HEK293 (cell line): ENCODE data around the gene AKT3.

ENCODE experiments used
- CTCF ChIA-PET: fragments of 350-600 bp; formaldehyde crosslinking; extraction: SDS; loops from one replicate; lab custom pipeline; 2021; ENCODE audit warnings: antibody characterized with exemption; lab: Yijun Ruan, JAX
- POLR2A ChIA-PET: fragments of 300-600 bp; formaldehyde crosslinking; extraction: SDS; loops from one replicate; lab custom pipeline; 2020; ENCODE audit warnings: antibody characterized with exemption, inconsistent platforms; lab: Yijun Ruan, JAX
- H3K27ac ChIP-seq: fragments of 200-500 bp; sonication (Bioruptor generic); 2 replicates; pipeline ENCODE4 v1.5.1; 2014; ENCODE audit warnings: low read depth, low read length, control low read depth, inconsistent platforms; ENCODE audit errors: extremely low read depth
- H3K36me3 ChIP-seq, 2 experiments: fragments of 200-500 bp in 1 of 2; sonication (Bioruptor generic) in 1 of 2; 1 replicate in 1 of 2; 2 replicates in 1 of 2; pipeline ENCODE4 v1.5.1; 2014 to 2017; ENCODE audit warnings: inconsistent platforms in 2 of 2, low read length in 2 of 2; ENCODE audit not compliant: control insufficient read depth in 2 of 2, insufficient read depth in 1 of 2
- H3K4me1 ChIP-seq: fragments of 200-500 bp; sonication (Bioruptor generic); 2 replicates; pipeline ENCODE4 v1.5.1; 2014; ENCODE audit warnings: mild to moderate bottlenecking, low read length, inconsistent platforms; ENCODE audit not compliant: control insufficient read depth, insufficient read depth
- H3K4me3 ChIP-seq: 2 replicates; pipeline ENCODE4 v1.5.1; 2011; ENCODE audit warnings: low read depth, mild to moderate bottlenecking, control low read depth, low read length, moderate library complexity
- H3K9me3 ChIP-seq: fragments of 200-500 bp; sonication (Bioruptor generic); 2 replicates; pipeline ENCODE4 v1.5.1; 2014; ENCODE audit warnings: low read depth, low read length, inconsistent platforms; ENCODE audit not compliant: control insufficient read depth, insufficient read depth
- ELK4 ChIP-seq: IDR thresholded peaks from 2 replicates; pipeline ENCODE4 v1.6.1; 2011; ENCODE audit warnings: mild to moderate bottlenecking, low read depth, low read length, borderline replicate concordance
- HOXD13 ChIP-seq: sonication (generic); formaldehyde crosslinking; IDR thresholded peaks from 2 replicates; pipeline ENCODE4 v1.8.0; 2022; ENCODE audit warnings: missing genetic modification reagents, borderline replicate concordance
- KLF16 ChIP-seq: fragments of 450-650 bp; formaldehyde crosslinking; IDR thresholded peaks from 2 replicates; pipeline ENCODE4 v1.5.1; 2017; ENCODE audit warnings: missing biosample characterization, missing genetic modification characterization
- PRDM1 ChIP-seq: fragments of 450-650 bp; formaldehyde crosslinking; IDR thresholded peaks from 2 replicates; pipeline ENCODE4; 2016; ENCODE audit warnings: missing biosample characterization, missing genetic modification characterization
- SCRT2 ChIP-seq: fragments of 450-650 bp; formaldehyde crosslinking; IDR thresholded peaks from 2 replicates; pipeline ENCODE4 v1.5.1; 2016; ENCODE audit warnings: missing biosample characterization, missing genetic modification characterization
- SETDB1 ChIP-seq: IDR thresholded peaks from one replicate; pipeline ENCODE4 v1.6.1; 2017; ENCODE audit warnings: mild to moderate bottlenecking, low read length, moderate library complexity, mixed read lengths; ENCODE audit not compliant: insufficient read length
- ZBTB48 ChIP-seq: fragments of 450-650 bp; formaldehyde crosslinking; IDR thresholded peaks from 2 replicates; pipeline ENCODE4 v1.5.1; 2016; ENCODE audit warnings: missing biosample characterization, missing genetic modification characterization
- ZNF155 ChIP-seq: fragments of 450-650 bp; formaldehyde crosslinking; IDR thresholded peaks from 2 replicates; pipeline ENCODE4 v1.5.1; 2016; ENCODE audit warnings: missing biosample characterization, missing genetic modification characterization
- ZNF18 ChIP-seq: fragments of 450-650 bp; formaldehyde crosslinking; IDR thresholded peaks from 2 replicates; pipeline ENCODE4 v1.5.1; 2016; ENCODE audit warnings: missing biosample characterization, missing genetic modification characterization
- ZNF2 ChIP-seq: fragments of 450-650 bp; formaldehyde crosslinking; IDR thresholded peaks from 2 replicates; pipeline ENCODE4 v1.5.1; 2016; ENCODE audit warnings: missing biosample characterization, missing genetic modification characterization
- ZNF280C ChIP-seq: fragments of 450-650 bp; formaldehyde crosslinking; IDR thresholded peaks from 2 replicates; pipeline ENCODE4 v1.5.1; 2016; ENCODE audit warnings: missing biosample characterization, missing genetic modification characterization
- ZNF335 ChIP-seq: fragments of 450-650 bp; formaldehyde crosslinking; conservative IDR thresholded peaks from 2 replicates; pipeline ENCODE4 v1.5.1; 2016; ENCODE audit warnings: missing biosample characterization, missing genetic modification characterization
- ZNF404 ChIP-seq: fragments of 450-650 bp; formaldehyde crosslinking; IDR thresholded peaks from 2 replicates; pipeline ENCODE4 v1.5.1; 2017; ENCODE audit warnings: missing biosample characterization, missing genetic modification characterization
- ZNF416 ChIP-seq: fragments of 450-650 bp; formaldehyde crosslinking; IDR thresholded peaks from 2 replicates; pipeline ENCODE4 v1.5.1; 2016; ENCODE audit warnings: missing biosample characterization, missing genetic modification characterization
- ZNF561 ChIP-seq: fragments of 450-650 bp; IDR thresholded peaks from 2 replicates; pipeline ENCODE4 v1.5.1; 2018; ENCODE audit warnings: missing biosample characterization, missing genetic modification characterization, borderline replicate concordance
- ZNF585B ChIP-seq: fragments of 450-650 bp; formaldehyde crosslinking; IDR thresholded peaks from 2 replicates; pipeline ENCODE4 v1.5.1; 2016; ENCODE audit warnings: missing biosample characterization, missing genetic modification characterization
- ZNF664 ChIP-seq: fragments of 450-650 bp; formaldehyde crosslinking; IDR thresholded peaks from 2 replicates; pipeline ENCODE4 v1.5.1; 2016; ENCODE audit warnings: missing biosample characterization, missing genetic modification characterization
- ZNF768 ChIP-seq: fragments of 450-650 bp; formaldehyde crosslinking; IDR thresholded peaks from 2 replicates; pipeline ENCODE4 v1.5.1; 2018; ENCODE audit warnings: missing biosample characterization, mild to moderate bottlenecking, missing genetic modification characterization
- ZNF776 ChIP-seq: fragments of 450-650 bp; formaldehyde crosslinking; IDR thresholded peaks from 2 replicates; pipeline ENCODE4 v1.5.0; 2017; ENCODE audit warnings: missing biosample characterization, missing genetic modification characterization, borderline replicate concordance
- TF ChIP-seq, protein P1 (sequence below): fragments of 450-650 bp; formaldehyde crosslinking; conservative IDR thresholded peaks from 2 replicates; pipeline ENCODE4 v1.5.1; 2016; ENCODE audit warnings: low read depth, missing biosample characterization, missing genetic modification characterization
- TF ChIP-seq, protein P2 (sequence below): fragments of 450-650 bp; IDR thresholded peaks from 2 replicates; pipeline ENCODE4 v1.5.1; 2018; ENCODE audit warnings: missing biosample characterization, mild to moderate bottlenecking, missing genetic modification characterization

AKT3 gene

GRCh38 chr1:243738020-243738419 lies 112.0 kb downstream of the AKT3 start:
- POLR2A ChIA-PET, result interaction anchor here (0.6 kb wide), 1 partner anchor 49 kb away, joined by 3 read pairs; no protein-coding TSS in a partner anchor
- no peak for TF ChIP-seq ZNF280C
- TF ChIP-seq, protein P1, sequence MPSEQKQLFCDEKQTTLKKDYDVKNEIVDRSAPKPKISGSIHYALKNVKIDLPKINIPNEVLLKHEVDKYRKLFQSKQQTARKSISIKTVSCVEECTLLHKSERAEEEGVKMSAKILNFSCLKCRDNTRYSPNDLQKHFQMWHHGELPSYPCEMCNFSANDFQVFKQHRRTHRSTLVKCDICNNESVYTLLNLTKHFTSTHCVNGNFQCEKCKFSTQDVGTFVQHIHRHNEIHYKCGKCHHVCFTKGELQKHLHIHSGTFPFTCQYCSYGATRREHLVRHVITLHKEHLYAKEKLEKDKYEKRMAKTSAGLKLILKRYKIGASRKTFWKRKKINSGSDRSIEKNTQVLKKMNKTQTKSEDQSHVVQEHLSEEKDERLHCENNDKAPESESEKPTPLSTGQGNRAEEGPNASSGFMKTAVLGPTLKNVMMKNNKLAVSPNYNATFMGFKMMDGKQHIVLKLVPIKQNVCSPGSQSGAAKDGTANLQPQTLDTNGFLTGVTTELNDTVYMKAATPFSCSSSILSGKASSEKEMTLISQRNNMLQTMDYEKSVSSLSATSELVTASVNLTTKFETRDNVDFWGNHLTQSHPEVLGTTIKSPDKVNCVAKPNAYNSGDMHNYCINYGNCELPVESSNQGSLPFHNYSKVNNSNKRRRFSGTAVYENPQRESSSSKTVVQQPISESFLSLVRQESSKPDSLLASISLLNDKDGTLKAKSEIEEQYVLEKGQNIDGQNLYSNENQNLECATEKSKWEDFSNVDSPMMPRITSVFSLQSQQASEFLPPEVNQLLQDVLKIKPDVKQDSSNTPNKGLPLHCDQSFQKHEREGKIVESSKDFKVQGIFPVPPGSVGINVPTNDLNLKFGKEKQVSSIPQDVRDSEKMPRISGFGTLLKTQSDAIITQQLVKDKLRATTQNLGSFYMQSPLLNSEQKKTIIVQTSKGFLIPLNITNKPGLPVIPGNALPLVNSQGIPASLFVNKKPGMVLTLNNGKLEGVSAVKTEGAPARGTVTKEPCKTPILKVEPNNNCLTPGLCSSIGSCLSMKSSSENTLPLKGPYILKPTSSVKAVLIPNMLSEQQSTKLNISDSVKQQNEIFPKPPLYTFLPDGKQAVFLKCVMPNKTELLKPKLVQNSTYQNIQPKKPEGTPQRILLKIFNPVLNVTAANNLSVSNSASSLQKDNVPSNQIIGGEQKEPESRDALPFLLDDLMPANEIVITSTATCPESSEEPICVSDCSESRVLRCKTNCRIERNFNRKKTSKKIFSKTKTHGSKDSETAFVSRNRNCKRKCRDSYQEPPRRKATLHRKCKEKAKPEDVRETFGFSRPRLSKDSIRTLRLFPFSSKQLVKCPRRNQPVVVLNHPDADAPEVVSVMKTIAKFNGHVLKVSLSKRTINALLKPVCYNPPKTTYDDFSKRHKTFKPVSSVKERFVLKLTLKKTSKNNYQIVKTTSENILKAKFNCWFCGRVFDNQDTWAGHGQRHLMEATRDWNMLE (tag by site-specific recombination), result no peak
- TF ChIP-seq KLF16 (tag by site-specific recombination), result no peak
- no peak for TF ChIP-seq ZBTB48
- TF ChIP-seq ZNF664, result no peak
- no peak for TF ChIP-seq ZNF768
- TF ChIP-seq ELK4, result no peak
- no peak overlapping the region for H3K27ac ChIP-seq
- CTCF ChIA-PET, result interaction anchor here (1.0 to 1.4 kb wide), 2 partner anchors 11 to 13 kb away, joined by 4 to 8 read pairs; no protein-coding TSS in a partner anchor
- H3K36me3 ChIP-seq, result no peaks in the 10 kb centered on the region
- peaks cover 2% of the 10 kb centered on the region; the same call in 1 of the 2 replicates for H3K4me1 ChIP-seq
- no peak overlapping the region for H3K4me3 ChIP-seq
- no peaks in the 10 kb centered on the region for H3K9me3 ChIP-seq

GRCh38 chr1:243735457-243735856 lies 114.6 kb downstream of the AKT3 start:
- no peak overlapping the region for H3K4me3 ChIP-seq
- TF ChIP-seq PRDM1 (tag by site-specific recombination) (no peak), ZNF335 (no peak)
- H3K36me3 ChIP-seq, result no peaks in the 10 kb centered on the region
- no peak overlapping the region for H3K27ac ChIP-seq
- ChIA-PET CTCF (interaction anchor here (0.7 to 3.3 kb wide), 2 partner anchors 13 to 214 kb away, joined by 3 to 15 read pairs; no protein-coding TSS in a partner anchor), POLR2A (no interaction called here)
- H3K9me3 ChIP-seq, result no peaks in the 10 kb centered on the region
- peaks cover under 1% of the 10 kb centered on the region; the same call in 1 of the 2 replicates for H3K4me1 ChIP-seq

GRCh38 chr1:243734308-243734695 lies 115.7 kb downstream of the AKT3 start:
- CTCF ChIA-PET, result interaction anchor here (0.5 to 3.3 kb wide), 6 partner anchors 14 to 1318 kb away, joined by 3 to 15 read pairs (median 5); no protein-coding TSS in a partner anchor
- H3K27ac ChIP-seq, result no peak overlapping the region
- no peaks in the 10 kb centered on the region for H3K36me3 ChIP-seq
- H3K4me1 ChIP-seq, result no peaks in the 10 kb centered on the region
- POLR2A ChIA-PET, result no interaction called here
- H3K9me3 ChIP-seq, result no peaks in the 10 kb centered on the region
- no peak overlapping the region for H3K4me3 ChIP-seq
- TF ChIP-seq SCRT2 (tag by site-specific recombination), result no peak
- no peak for TF ChIP-seq ZNF561
- no peak for TF ChIP-seq ZNF2 (tag by site-specific recombination)
- no peak for TF ChIP-seq HOXD13 (CRISPR knock-in tag)
- TF ChIP-seq SETDB1, result no peak
- no peak for TF ChIP-seq ZNF404 (tag by site-specific recombination)
- no peak for TF ChIP-seq ZNF155 (tag by site-specific recombination)
- TF ChIP-seq ZNF585B (tag by site-specific recombination), result no peak
- TF ChIP-seq, protein P2, sequence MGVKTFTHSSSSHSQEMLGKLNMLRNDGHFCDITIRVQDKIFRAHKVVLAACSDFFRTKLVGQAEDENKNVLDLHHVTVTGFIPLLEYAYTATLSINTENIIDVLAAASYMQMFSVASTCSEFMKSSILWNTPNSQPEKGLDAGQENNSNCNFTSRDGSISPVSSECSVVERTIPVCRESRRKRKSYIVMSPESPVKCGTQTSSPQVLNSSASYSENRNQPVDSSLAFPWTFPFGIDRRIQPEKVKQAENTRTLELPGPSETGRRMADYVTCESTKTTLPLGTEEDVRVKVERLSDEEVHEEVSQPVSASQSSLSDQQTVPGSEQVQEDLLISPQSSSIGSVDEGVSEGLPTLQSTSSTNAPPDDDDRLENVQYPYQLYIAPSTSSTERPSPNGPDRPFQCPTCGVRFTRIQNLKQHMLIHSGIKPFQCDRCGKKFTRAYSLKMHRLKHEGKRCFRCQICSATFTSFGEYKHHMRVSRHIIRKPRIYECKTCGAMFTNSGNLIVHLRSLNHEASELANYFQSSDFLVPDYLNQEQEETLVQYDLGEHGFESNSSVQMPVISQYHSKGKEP, result no peak
- no peak for TF ChIP-seq ZNF18
- TF ChIP-seq ZNF776, result no peak
- TF ChIP-seq ZNF416 (tag by site-specific recombination), result no peak
